Central memory CD4-positive, alpha-beta T cell (primary cell): ENCODE results near the gene APOBEC4.

ENCODE experiments used
- DNase-seq: peaks from one replicate; pipeline ENCODE4 v3.0.0; 2022

APOBEC4 gene

GRCh38 chr1:183674886-183675285 lies 21.8 kb upstream of the APOBEC4 start:
- no peak for DNase-seq

- DNase-seq: no peak
Observed at GRCh38 chr1:183674339-183674738, 21.2 kb upstream of the APOBEC4 start.

- DNase-seq: no peak
Observed at GRCh38 chr1:183673605-183674323, 20.6 kb upstream of the APOBEC4 start.

GRCh38 chr1:183670169-183670568 lies 17.1 kb upstream of the APOBEC4 start:
- no peak for DNase-seq

GRCh38 chr1:183656355-183656754 lies 3.2 kb upstream of the APOBEC4 start:
- DNase-seq: no peak

GRCh38 chr1:183655562-183656075 lies 2.5 kb upstream of the APOBEC4 start:
- DNase-seq: peak; percentile 59

GRCh38 chr1:183654706-183655105 lies 1.6 kb upstream of the APOBEC4 start:
- no peak for DNase-seq

GRCh38 chr1:183653876-183654451 lies 848 bp upstream of the APOBEC4 start:
- DNase-seq: no peak

GRCh38 chr1:183653462-183653794 lies 312 bp upstream of the APOBEC4 start:
- no peak for DNase-seq

- DNase-seq: no peak
Observed at GRCh38 chr1:183652107-183652506, 1.0 kb downstream of the APOBEC4 start.

- no peak for DNase-seq
Observed at GRCh38 chr1:183651612-183652011, 1.5 kb downstream of the APOBEC4 start.

GRCh38 chr1:183648042-183648441 lies 5.1 kb downstream of the APOBEC4 start:
- no peak for DNase-seq

GRCh38 chr1:183646776-183647175 lies 6.3 kb downstream of the APOBEC4 start:
- DNase-seq: no peak

GRCh38 chr1:183645531-183645930 lies 7.6 kb downstream of the APOBEC4 start:
- DNase-seq: no peak

- no peak for DNase-seq
Observed at GRCh38 chr1:183642166-183642565, 10.9 kb downstream of the APOBEC4 start.

GRCh38 chr1:183640193-183640592 lies 12.9 kb downstream of the APOBEC4 start:
- no peak for DNase-seq

GRCh38 chr1:183638649-183639387 lies 14.3 kb downstream of the APOBEC4 start:
- no peak for DNase-seq

GRCh38 chr1:183636783-183637182 lies 16.3 kb downstream of the APOBEC4 start:
- no peak for DNase-seq

- no peak for DNase-seq
Observed at GRCh38 chr1:183636334-183636682, 16.8 kb downstream of the APOBEC4 start.

- peak; percentile 94 for DNase-seq
Observed at GRCh38 chr1:183635606-183636333, 17.3 kb downstream of the APOBEC4 start, which contains the start of gene ARPC5. TSS of gene ARPC5 (minus strand) at chr1:183635783. CDS start at chr1:183635659, 124 bp downstream.

- peak; percentile 13 for DNase-seq
Observed at GRCh38 chr1:183635099-183635605, 18.0 kb downstream of the APOBEC4 start.

GRCh38 chr1:183634429-183635065 lies 18.6 kb downstream of the APOBEC4 start:
- DNase-seq: no peak
